GM19035 (cell line): ENCODE results near the gene PRDM11.

Experiments
- ATAC-seq: cut with Tn5 transposase; IDR thresholded peaks from one replicate; pipeline ENCODE4 v1.9.1; 2021; ENCODE audit not compliant: unreplicated experiment

Gene PRDM11

DNA sequence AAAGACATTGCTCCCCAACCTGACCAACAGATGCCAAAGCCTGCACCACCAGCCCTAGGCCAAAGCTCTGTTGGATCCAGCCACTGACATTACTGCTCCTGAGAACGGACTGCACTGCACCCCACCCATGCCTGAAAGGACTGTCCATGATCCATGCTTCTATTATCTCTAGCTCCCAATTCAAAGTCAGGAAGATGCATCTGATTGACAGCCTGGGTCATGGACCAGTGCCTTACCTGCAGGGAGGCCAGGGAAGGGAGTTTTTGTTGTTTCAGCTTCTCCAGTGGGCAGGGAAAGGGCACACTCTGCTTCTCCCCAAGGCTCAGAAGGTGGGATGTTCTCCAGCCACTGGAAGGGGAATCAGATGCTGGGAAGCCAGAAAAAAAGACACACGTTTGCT is 4.8 kb upstream of the PRDM11 start:
- no peak for ATAC-seq

DNA sequence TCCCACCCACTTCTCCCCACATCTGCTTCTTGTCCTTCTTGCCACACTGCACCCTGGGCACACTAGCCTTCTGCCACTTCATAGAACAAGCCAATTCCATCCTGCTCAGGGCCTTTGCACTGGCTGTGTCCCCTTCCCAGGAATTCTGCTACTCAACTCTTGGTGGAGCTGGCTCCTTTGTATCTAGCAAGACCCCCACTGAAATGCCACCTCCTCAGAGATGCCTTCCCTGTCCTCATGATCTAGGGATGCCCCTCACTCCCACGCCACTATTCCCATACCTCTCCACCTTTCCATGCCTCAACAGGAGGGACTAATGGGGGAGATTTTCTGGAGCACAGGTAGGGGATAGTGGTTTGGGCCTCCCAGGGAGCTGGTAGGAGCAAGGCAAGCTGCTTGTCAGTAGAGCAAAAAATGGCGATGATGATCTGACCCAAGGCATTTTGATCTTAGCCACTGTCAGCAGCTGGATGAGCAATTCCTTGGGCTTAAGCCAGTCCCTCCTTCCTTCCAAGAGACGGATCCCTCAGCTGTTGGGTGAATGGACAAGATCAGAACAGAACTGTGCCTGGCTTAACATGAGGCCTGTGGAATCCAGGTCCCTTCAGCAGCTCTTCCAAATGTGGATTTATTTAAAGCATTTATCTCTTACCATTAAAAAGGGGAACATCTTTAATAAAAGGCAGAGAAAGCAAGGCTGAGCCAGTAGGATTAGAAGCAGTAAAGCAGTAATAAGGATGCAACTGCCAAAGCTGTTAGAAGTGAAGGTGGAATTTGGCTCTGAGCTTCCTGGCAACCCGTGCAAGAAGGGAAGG is 4.0 kb upstream of the PRDM11 start:
- no peak for ATAC-seq

DNA sequence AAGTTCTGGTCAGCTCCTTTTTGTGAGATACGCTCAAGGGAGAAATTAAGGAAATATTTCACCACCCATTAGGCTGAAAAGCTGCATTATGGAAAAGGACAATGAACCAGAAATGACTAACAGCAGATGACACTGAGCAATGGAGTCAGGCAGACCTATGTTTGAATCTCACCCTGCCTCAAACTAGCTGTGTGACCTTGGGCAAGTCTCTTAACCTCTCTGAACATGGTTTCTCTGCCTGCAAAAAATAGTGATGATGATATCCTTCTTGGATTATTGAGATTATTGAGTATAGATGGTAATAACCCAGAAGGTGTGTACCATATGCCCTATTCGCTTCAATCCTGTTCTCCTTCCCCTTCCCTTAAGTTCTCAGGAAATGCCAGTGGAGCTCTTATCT is 2.9 kb upstream of the PRDM11 start:
- no peak for ATAC-seq

DNA sequence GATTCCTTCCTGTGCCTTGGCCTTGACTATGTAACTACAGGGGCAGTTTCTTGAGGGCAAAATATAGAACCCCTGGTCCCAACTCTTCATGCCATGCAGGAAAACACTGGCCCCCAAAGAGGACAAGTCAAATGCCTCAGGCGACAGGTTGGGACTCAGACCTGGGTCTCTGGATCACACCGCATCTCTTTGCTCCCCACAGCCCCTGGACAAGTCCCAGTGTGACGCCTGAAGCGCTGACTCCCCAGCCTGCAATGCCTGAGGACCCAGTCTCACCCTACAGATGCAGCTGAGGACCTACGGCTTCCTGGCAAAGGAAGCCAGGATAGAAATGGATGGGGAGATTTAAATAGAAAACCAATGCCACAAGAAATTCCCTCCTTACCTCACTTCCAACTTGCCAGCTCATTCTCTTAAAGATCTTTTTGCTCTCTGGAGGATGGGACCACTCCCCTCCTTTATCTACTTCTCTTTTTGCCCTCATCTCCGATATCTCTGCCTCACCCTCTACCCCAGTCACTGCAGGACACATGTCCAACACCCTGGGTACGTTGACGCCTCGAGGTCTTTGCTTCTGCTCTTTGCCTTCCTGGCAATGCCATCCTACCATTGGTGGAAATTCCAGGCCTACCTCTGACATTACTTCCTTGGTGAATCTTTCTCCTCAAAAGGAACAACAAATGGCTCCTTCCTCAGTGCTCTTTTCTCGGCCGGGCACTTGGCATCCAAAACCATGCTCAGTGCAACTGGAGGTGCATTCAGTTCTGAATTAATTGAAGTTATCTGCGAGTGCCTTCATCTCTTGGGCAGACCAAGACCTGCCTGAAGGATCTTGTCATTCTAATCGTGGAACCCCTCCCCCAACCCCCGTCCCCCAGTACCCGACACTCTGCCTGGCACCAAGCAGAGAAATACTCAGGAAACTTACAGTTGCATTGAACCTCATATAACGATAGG is 2.0 kb upstream of the PRDM11 start:
- ATAC-seq, result no peak

DNA sequence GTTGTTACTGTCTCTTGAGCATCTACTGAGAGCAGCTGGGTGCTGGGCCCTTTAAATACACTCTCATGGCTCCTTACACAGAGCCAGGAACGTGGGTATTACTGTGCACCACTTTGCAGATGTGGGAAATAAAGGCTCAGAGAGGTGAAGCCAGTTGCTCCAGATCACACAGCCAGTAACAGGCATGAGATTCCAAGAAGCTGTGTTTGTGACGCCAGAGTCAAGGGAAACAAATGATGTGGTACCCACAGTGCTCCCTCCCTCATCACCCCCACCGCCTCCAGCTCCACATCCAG is 1.4 kb upstream of the PRDM11 start:
- no peak for ATAC-seq

DNA sequence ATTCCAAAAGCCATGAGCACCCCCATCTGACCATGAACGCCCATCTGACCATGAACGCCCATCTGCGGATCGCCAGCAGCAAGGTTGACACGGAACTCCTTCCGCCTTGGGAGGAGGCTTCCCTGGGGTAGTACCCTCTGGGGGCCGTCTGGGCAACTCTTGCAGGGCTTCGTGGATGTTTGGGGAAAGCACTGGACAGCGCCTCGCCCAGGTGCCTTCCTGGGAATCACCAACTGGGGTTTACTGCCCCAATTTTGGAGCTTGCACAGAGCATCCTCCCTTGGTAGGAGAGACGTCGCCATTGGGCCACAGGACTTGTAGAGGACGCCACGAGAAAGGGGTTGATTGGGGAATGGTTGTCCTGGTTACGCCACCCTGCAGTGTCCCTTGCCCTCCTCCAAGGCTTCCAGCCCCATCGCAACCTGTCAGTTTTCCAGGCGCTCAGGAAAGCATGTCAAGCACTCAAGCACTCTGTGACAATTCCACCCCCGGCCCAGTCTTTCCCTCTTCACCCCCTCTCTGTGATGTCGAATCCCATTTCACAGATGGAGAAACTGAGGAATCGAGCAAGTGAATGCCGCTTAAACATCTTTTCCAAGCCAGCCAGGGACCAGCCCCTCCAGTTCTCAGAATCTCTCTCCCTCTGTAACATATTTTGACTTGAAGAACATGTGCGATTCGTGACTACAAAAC is 914 bp upstream of the PRDM11 start:
- no peak for ATAC-seq

GRCh38 chr11:45147017-45147728 is 734 bp downstream of the PRDM11 start:
- peak; percentile 96 for ATAC-seq

- no peak for ATAC-seq
These were observed 1.6 kb downstream of the PRDM11 start for GRCh38 chr11:45147891-45148675.

DNA sequence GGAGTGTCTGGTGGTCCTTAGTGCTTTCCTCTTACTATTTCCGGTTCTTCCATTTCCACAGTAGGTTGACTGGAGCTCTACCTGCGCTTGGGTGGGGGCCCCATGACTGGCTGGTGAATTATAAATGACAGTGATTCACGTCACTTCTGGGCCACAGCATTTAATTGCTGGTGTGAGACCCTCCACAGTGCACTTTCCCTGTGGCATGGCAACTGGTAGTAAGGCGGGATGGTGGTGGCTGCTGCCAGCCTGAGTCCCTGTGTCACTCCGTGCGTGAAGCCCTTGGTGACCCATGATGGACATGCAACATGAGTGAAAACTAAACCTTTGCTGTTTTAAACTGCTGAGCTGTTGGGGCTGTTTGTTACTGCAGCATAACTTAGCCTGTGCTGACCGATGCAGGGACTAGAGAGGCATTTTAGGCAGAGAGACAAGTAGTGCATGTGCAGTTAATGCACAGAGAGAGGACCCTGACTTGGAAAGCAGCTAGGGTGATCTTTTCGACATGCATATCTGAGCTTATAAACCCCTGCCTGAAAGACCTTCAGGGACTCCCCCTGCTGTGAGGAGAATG is 3.1 kb downstream of the PRDM11 start:
- ATAC-seq, result no peak

DNA sequence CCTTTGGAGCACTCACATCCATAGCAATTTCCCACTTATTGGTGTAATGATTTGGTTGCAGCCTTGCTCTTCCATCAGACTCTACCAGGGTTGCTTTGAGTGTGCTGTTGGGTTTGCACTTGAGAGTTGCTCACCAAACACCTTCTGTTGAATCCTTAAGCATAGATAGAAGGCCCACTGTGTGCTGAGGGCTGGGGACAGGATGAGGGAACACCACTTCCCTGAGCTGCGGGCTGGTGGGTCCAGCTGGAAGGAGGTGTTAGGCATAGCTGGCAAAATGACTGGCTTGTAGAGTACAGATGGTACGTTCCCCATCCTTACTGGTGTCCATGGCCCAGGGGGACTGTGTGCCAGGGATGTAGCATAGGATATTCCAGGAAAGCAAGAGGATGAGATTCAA is 3.9 kb downstream of the PRDM11 start:
- ATAC-seq, result no peak

DNA sequence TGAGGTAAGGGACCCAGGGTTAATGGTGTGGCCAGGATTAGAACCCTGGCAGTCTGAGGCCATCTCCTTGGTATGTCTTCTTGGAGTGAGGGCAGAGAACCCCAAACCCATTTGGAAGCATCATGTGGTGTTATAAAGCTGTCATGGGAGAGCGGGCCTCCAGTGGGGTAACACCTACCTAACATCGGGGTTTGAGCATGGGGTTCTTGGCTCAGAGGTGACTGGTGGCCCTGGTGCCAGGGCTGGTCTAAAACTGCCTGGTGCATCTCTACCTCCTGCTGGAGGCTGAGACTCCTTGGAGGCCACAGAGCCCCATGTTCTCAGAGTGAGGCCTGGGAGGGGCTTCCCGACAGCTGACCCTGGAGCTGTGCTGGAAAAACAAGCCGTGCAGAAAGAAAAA is 4.5 kb downstream of the PRDM11 start:
- no peak for ATAC-seq

GRCh38 chr11:45151362-45151982 is 5.0 kb downstream of the PRDM11 start:
- ATAC-seq, result no peak

DNA sequence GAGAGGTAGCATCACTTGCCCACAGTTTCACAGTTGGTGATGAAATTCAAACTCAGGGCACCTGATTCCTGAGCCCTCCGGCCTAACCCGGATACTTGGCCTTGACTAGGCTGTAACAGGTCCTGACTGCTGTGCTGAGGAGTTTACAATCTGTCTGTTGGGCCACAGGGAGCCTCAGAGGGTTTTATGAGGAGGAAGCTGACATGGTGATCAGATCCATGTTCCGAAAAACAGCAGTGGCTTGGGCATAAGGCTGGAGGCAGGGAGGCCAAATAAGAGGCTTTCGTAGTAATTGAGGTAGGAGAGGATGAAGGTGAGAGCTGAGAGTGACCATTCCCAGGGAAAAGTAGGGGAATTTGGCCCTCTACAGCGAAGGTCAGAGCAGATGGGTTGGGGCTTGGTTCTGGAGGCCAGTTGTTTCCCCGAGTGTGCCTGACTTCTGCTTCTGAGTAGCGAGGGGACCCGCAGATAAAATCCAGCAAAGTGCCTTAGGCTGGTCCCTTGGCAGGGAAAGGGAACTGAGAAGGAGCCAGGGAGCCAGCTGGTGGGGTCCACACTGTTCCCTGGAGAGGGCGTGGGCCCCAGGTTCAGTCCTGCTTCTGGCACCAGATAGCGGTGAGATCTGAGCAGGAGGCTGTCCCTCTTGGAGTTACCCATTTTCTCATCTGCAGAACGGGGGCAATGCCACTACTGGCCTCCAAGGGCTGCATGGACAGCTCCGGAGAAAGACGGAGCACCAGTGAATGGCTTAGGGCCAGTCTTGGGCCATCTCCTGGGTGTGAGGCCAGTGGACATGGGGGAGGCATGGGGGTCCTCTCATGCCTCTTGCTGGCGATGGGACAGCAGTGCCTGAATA is 6.5 kb downstream of the PRDM11 start:
- ATAC-seq, result no peak

DNA sequence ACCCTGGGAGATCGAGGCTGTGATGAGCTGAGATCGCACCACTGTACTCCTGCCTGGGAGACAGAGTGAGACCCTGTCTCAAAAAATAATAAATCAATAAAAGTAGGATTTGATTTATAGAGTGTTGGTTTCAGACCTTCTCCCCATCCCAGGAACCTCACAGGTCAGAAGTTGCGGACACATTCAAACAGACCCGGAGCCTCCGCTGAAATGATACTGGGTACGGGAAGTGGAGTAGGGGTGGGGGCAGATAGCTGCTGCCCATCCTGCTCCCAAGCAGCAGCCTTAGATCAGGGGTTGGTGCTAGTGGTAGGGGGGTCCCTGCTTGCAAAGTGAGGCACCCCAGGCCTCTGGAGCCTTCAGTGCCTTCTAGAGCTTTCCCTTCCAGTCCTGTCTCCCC is 7.8 kb downstream of the PRDM11 start:
- ATAC-seq, result no peak

DNA sequence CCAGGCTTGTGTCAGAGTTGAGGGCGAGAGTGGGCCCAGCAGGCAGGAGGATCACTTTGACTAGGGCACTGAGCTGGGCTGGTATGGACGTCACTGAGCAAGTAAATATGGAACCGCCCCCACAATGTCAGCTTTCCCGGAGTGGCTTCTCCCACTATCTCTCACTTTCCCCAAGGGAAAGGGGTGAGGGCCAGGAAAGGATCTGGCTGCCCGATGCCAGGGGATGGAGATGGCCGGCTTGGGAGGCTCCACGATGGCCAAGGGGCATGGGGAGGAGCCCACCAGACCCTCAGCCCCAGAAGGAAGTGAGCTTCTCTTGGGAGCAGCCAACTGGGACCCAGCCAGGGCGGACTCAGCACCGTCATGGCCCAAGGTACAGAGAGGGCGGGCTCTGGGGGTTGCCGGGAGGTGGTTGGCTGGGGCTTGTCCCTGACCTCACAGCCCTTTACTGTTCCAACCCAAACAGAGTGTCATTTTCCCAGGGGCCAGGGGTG is 8.7 kb downstream of the PRDM11 start:
- no peak for ATAC-seq

GRCh38 chr11:45155627-45156180 is 9.3 kb downstream of the PRDM11 start:
- no peak for ATAC-seq

DNA sequence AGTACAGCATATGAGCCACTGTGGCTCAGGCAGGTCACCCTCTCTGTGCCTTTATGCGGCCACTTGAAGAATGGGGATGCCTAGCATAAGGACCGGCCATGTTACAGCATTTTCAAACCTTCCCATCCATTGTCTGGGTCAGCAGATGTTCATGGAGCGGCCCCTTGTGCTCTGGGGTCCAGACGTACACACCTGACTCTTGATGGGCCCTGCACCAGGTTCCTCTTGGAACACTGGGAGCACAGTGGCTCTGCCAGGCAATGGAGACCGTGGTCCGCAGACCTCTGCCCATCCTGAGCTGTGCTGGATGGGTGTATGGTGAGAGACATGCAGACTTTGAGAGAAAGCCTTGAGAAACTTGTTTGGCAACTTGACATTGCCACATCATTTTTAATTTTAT is 9.8 kb downstream of the PRDM11 start:
- ATAC-seq, result no peak

- ATAC-seq, result no peak
These were observed 10.3 kb downstream of the PRDM11 start for GRCh38 chr11:45156741-45157140.
